Endodermal cell (in vitro differentiated cells): ENCODE results near the gene COL18A1. TPM values are rescaled to one million over a fixed set of nuclear protein-coding genes. Genes with fewer than 3 reads are reported as not detected.

Experiments
- DNase-seq: peaks from one replicate; pipeline ENCODE4 v3.0.0-alpha.2; 2017
- H3K27ac ChIP-seq: 2 replicates; pipeline ENCODE4 v1.5.1; 2013; ENCODE audit warnings: mild to moderate bottlenecking, low read depth, low read length, moderate library complexity
- H3K27me3 ChIP-seq: 2 replicates; pipeline ENCODE4 v1.6.1; 2013; ENCODE audit warnings: mild to moderate bottlenecking, low read length, moderate library complexity; ENCODE audit not compliant: insufficient read depth, control insufficient read depth, poor library complexity, severe bottlenecking
- H3K36me3 ChIP-seq: 2 replicates; pipeline ENCODE4 v1.7.0; 2013; ENCODE audit warnings: mild to moderate bottlenecking, low read length, moderate library complexity; ENCODE audit not compliant: control insufficient read depth, insufficient read depth
- H3K4me1 ChIP-seq: one replicate; pipeline ENCODE4 v1.7.0; 2013; ENCODE audit warnings: low read length; ENCODE audit not compliant: control insufficient read depth, insufficient read depth
- H3K4me3 ChIP-seq: 2 replicates; pipeline ENCODE4 v1.5.1; 2013; ENCODE audit warnings: mild to moderate bottlenecking, low read length, moderate library complexity
- H3K9ac ChIP-seq: 2 replicates; pipeline ENCODE4 v1.6.1; 2013; ENCODE audit warnings: mild to moderate bottlenecking, low read length, moderate library complexity; ENCODE audit not compliant: poor library complexity, severe bottlenecking; ENCODE audit errors: extremely low read depth
- H3K9me3 ChIP-seq: 2 replicates; pipeline ENCODE4 v1.6.1; 2013; ENCODE audit warnings: mild to moderate bottlenecking, low read length, moderate library complexity; ENCODE audit not compliant: control insufficient read depth
- H3K27ac Mint-ChIP-seq: 2 replicates; pipeline ENCODE4 v1.8.0; 2020; ENCODE audit warnings: mixed read lengths
- H3K27me3 Mint-ChIP-seq: 2 replicates; pipeline ENCODE4 v1.8.0; 2021; ENCODE audit warnings: mild to moderate bottlenecking, mixed read lengths; ENCODE audit not compliant: insufficient read depth
- H3K36me3 Mint-ChIP-seq: 2 replicates; pipeline ENCODE4 v1.8.0; 2020; ENCODE audit warnings: low read depth, mixed read lengths
- H3K4me1 Mint-ChIP-seq: 2 replicates; pipeline ENCODE4 v1.8.0; 2020; ENCODE audit warnings: mixed read lengths
- H3K4me3 Mint-ChIP-seq: 2 replicates; pipeline ENCODE4 v1.8.0; 2020; ENCODE audit warnings: mild to moderate bottlenecking, moderate library complexity, mixed read lengths
- H3K9me3 Mint-ChIP-seq: 2 replicates; pipeline ENCODE4 v1.8.0; 2020; ENCODE audit warnings: mild to moderate bottlenecking, mixed read lengths
- WGBS, 2 experiments: methylation state at CpG; one replicate each; pipeline versions ENCODE4 v1.1.5 to v1.1.7; 2013; ENCODE audit warnings: missing lambda C conversion rate in 2 of 2, mixed read lengths in 1 of 2; ENCODE audit not compliant: insufficient coverage in 1 of 2, insufficient read length in 1 of 2; 5-methylcytosine and 5-hydroxymethylcytosine counted together
- total RNA-seq, 2 donors: library from RNA; stranded (reverse); fragmentation: NEBNext Ultra II Directional in 1 of 2; extraction: Animal tissue kit (Norgen Biotek cat#: 25700) in 1 of 2; gene quantifications; 2 replicates in 1 of 2; 3 replicates in 1 of 2; pipeline ENCODE4 v1.2.1, GENCODE V29; 2021
- TF ChIP-seq, protein P1 (sequence below): fragments of 200-600 bp; sonication (generic); conservative IDR thresholded peaks from 2 replicates; pipeline ENCODE4 v1.5.0; 2021; ENCODE audit warnings: antibody characterized with exemption, mild to moderate bottlenecking

The COL18A1 gene
- total RNA-seq, 2 donors from 2014 or later: 332 to 398 TPM

DNA sequence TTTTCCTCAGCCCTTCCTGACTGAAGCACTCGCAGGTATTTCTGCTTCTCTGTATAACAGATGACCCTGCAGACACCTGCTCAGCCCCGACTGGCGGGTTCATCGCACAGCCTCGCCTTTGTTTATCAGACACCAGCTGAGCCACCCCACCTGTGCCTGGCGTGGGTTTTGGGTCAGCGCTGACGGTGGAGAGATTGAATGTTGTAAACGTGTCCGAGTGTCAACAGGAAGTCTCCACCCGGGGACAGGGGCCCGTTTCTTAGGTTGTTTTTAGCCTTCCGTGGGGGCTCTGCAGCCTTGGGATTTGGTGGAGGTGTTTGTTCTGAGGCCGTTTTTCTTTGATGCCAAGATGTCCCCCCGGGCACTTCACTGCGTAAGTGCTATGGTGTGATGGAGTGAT lies 60.1 kb downstream of the COL18A1 start:
- H3K27me3 ChIP-seq: no peaks in the 10 kb centered on the region
- H3K9ac ChIP-seq: no peak overlapping the region
- TF ChIP-seq, protein P1, sequence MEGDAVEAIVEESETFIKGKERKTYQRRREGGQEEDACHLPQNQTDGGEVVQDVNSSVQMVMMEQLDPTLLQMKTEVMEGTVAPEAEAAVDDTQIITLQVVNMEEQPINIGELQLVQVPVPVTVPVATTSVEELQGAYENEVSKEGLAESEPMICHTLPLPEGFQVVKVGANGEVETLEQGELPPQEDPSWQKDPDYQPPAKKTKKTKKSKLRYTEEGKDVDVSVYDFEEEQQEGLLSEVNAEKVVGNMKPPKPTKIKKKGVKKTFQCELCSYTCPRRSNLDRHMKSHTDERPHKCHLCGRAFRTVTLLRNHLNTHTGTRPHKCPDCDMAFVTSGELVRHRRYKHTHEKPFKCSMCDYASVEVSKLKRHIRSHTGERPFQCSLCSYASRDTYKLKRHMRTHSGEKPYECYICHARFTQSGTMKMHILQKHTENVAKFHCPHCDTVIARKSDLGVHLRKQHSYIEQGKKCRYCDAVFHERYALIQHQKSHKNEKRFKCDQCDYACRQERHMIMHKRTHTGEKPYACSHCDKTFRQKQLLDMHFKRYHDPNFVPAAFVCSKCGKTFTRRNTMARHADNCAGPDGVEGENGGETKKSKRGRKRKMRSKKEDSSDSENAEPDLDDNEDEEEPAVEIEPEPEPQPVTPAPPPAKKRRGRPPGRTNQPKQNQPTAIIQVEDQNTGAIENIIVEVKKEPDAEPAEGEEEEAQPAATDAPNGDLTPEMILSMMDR: no peak
- peaks cover 7% of the 10 kb centered on the region for H3K4me1 Mint-ChIP-seq
- peaks cover 30% of the 10 kb centered on the region for H3K9me3 ChIP-seq
- no peak for DNase-seq
- H3K4me1 ChIP-seq: peaks cover 9% of the 10 kb centered on the region
- no peaks in the 10 kb centered on the region for H3K27me3 Mint-ChIP-seq
- 96 to 100% methylated on average over 5 to 16 of the region's 16 CpGs for WGBS, 2 experiments
- no peak overlapping the region for H3K27ac ChIP-seq
- H3K9me3 Mint-ChIP-seq: peaks cover 21% of the 10 kb centered on the region
- H3K27ac Mint-ChIP-seq: peak overlapping the region; percentile 69
- H3K4me3 ChIP-seq: no peak overlapping the region
- H3K4me3 Mint-ChIP-seq: no peak overlapping the region
- H3K36me3 Mint-ChIP-seq: peaks cover 48% of the 10 kb centered on the region
- H3K36me3 ChIP-seq: peaks cover 46% of the 10 kb centered on the region

DNA sequence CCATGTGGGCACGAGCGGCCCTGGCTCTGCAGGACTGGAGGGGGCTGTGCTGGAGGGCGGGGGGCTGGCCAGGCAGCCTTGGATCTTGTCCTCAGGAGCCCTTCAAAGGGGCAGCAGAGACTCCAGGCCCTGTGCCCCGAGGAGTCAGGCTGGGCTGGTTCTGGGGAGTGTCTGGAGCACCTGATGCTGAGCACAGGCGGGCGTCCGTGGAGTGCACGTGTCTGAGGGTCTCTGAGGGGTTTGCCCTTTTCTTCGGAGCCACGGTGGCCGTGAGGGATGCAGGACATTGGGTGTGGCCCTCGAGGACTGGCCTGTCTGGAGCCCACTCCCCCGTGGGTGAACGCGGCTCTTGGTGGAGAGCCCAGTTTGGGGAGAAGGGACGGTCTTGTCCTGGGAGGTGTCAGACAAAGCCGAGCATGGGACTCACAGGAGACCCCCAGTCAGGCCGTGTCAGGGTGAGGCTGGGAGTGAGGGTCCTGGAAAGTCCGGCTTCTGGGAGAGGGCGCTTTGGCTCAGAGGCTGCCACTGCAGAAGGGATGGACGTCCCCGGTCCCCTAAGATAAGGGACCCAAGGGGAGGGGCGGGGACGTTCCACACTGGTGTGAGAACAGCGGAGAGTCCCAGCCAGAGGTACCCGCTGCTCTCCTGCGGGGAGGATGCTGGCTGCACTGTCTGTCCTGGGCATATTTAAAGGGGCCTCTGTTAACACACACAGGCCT lies 60.8 kb downstream of the COL18A1 start:
- no peak overlapping the region for H3K4me3 ChIP-seq
- H3K27me3 ChIP-seq: no peaks in the 10 kb centered on the region
- peaks cover 25% of the 10 kb centered on the region for H3K9me3 ChIP-seq
- H3K4me1 Mint-ChIP-seq: peaks cover 10% of the 10 kb centered on the region
- no peaks in the 10 kb centered on the region for H3K27me3 Mint-ChIP-seq
- H3K36me3 Mint-ChIP-seq: peaks cover 44% of the 10 kb centered on the region
- no peak overlapping the region for H3K27ac ChIP-seq
- TF ChIP-seq, protein P1: no peak
- 87 to 93% methylated on average over 15 to 27 of the region's 27 CpGs for WGBS, 2 experiments
- H3K36me3 ChIP-seq: peaks cover 44% of the 10 kb centered on the region
- H3K4me1 ChIP-seq: peaks cover 9% of the 10 kb centered on the region
- H3K9me3 Mint-ChIP-seq: peaks cover 21% of the 10 kb centered on the region
- H3K4me3 Mint-ChIP-seq: no peak overlapping the region
- DNase-seq: no peak
- H3K27ac Mint-ChIP-seq: peak overlapping the region; percentile 69
- no peak overlapping the region for H3K9ac ChIP-seq

DNA sequence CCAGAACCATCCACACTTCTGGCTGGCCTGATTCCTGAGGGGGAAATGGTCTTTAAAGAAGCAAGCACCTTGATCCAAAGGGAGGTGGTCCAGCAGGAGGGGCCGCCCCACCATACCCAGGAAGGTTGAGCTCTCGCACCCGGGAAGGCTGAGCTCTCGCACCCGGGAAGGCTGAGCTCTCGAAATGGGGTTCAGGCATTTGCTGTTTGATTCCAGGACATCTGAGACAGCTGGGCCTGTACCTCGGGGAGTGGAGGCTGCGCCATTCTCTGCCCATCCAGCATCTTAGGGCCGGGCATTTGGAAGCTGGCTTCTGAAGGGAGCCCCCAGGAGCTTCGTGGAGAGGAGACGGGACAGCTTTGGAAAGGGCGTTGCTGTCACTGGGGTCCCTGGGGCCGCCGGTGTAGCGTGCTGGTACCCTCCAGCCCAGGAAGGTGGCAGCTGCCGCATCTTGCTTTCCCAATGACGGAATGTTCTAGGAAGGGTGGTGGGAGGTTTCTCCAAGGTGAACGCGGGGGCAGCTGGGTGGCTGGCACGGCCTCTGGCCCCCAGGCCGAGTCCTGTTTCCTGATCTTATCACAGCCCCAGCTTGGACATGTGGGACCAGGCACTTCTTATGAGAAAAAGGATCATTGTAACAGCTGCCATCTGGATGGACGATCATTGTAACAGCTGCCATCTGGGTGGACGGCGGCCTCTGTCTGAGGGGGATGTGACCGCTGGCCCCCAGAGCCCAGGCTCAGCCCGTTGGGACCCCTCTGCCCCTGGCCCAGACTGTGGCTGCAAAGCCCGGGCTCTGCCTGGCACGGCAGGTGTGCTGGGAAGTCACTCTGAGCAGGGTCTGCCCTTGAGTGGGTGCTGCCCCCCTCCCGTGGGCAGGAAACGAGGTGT lies 61.6 kb downstream of the COL18A1 start:
- Mint-ChIP-seq H3K27ac (peak overlapping the region; percentile 48), H3K4me3 (no peak overlapping the region), H3K27me3 (no peaks in the 10 kb centered on the region), H3K4me1 (peaks cover 17% of the 10 kb centered on the region), H3K36me3 (peaks cover 43% of the 10 kb centered on the region), H3K9me3 (peaks cover 13% of the 10 kb centered on the region)
- no peak overlapping the region for H3K27ac ChIP-seq
- no peak overlapping the region for H3K9ac ChIP-seq
- no peak overlapping the region for H3K4me3 ChIP-seq
- DNase-seq: no peak
- peaks cover 9% of the 10 kb centered on the region for H3K4me1 ChIP-seq
- H3K36me3 ChIP-seq: peaks cover 44% of the 10 kb centered on the region
- 95 to 96% methylated on average over 30 of the region's 30 CpGs for WGBS, 2 experiments
- TF ChIP-seq, protein P1: no peak
- no peaks in the 10 kb centered on the region for H3K27me3 ChIP-seq
- peaks cover 17% of the 10 kb centered on the region for H3K9me3 ChIP-seq
